ENCODE measurements around the gene MGAT5.

Gene MGAT5

DNA sequence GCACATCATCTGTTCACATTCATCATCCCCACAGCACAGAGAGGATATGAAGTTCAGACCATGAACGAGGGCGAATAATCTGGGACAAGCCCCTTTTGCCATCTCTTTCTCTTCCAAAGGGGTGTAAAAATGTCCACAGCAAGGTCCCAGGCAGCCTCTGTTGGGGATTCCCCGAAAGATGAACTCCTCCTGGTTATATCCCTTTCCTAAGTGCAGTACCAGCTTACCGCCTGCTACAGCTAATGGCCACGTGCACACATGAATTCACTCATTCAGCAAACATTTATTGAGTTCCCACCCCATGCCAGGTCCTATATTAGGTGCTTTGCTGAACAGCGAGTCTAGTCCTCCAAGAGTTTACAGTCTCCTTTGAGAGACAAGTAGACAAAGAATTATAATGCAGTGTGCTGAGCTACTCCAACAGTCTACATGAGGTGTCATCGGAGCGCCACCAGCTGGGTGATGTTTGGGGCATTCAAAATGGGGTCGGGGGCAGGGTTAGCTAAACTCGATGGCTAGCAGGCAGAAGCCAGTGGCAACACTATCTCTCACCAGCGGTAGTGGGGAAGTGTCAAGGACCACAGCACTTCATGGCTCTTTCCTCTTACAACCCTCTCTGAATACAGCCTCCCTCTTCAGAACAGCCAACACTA is 236.0 kb downstream of the MGAT5 start:
- no peak for DNase-seq

DNA sequence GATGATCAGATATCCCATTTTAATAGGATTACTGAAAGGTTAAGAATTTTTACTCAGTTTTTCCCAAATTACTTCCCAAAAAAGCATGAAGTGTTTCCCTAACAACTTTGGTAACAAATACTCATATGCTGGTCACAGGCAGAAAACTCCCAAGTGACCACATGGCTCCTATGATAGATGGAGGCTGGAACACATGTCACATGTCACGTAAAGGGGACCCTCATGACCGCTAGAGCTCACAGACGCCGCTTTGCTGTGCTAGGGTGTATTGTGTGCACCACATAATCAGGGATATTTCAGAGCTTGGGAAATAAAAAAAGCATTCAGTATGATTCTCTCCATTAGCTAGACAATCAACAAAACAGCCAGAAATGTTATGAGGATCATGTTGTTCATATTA is 236.7 kb downstream of the MGAT5 start:
- DNase-seq: no peak

DNA sequence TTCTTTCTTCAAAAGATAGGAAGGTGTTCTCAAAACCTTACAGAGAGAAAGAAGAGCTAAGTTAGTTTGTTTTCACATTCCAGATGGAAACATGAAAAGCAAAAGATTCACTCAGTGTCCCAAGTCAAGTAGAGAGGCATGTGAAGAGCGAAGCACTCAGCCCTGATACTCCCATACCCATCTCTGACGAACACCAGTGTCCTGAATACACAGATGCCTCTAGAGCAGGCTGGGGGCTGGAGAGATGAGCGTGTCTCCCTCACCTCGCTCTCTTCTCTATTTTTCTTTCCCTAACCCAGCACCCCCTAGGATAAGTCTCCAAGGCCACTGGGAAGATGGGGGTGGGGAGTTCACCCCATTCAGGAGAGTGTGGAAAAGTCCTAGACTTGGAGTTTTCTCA is 237.2 kb downstream of the MGAT5 start:
- DNase-seq: no peak

- peak in 1 of 2 experiments; percentile 25 for DNase-seq
Measured at GRCh38 chr2:134491771-134492441, 238.0 kb downstream of the MGAT5 start.

DNA sequence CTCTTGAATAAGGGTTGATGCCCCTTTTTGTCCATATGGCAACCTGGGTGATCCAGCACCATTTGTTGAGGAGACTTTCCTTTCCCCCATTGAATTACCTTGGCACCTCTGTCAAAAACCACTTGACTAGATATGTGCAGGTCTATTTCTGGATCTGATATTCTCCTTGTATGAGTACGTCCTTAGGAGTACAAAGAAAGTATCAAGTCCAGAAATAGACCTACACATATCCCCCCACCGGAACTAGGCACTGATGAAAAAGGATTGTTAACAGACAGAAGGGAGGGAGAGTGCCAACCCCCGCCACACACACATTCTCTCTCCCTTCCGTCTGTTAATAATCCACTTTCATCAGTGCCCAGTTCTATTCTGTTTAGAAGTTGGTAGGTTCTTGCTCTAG is 239.9 kb downstream of the MGAT5 start:
- DNase-seq: no peak

GRCh38 chr2:134498654-134499053 is 244.8 kb downstream of the MGAT5 start:
- no peak for DNase-seq

DNA sequence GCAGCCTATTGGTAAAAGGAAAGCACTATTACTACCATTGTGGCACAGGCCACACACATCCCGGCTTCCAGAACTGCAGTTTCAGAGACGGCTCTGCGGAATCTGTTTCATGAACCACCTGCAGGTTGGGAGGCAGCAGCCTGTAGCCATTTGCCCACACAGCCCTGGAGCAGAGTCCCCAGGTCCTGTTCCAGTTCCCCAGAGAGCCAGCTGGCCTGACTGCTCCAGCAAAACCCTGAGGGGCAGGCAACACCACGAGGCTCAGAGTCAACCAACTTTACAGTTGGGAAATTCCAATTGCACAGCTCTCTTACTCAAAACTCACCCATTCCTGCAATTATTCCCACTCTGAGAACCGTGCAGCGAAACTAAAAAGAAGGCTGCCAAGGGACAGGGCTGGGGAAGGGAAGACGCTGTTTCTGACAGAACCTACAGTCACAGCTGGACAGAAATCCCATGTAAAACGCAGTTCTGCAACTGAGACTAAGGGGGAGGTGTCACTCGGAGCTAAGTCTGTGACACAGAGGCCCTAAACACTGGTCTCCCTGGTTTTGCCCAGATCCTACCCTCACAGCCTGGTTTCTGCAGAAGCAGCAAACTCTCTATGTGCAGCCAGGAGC is 245.5 kb downstream of the MGAT5 start:
- DNase-seq: no peak

DNA sequence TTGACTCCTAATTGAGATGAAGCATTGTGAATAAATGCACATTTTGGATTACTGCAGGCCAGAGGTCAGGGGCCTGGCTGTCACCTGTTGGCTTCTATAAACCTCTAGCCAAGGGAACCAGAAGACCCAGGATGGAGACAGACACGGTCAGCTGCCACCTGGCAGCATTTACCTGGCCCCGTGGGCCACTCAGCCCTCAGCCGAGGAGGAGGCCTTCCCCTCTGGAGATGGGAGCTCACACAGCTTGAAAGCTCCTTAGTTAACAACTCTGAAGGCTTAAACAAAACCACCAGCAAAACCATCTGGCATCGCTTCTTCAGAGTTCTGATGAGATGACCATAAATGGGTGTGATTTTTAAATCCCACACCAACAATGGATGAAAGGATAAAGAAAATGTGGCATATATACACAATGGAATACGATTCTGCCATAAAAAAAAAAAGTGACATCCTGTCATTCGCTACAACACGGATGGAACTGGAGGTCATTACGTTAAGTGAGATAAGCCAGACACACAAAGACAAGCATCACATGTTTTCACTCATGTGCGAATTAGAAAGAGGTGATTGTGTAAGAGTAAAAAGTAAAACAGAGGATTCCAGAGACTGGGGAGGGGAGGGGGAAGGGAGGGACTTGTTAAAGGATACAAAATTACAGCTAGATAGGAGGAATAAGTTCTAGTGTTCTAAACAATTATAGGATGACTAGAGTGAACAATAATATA is 246.5 kb downstream of the MGAT5 start:
- no peak for DNase-seq

- no peak for DNase-seq
Measured at GRCh38 chr2:134501476-134502091, 247.7 kb downstream of the MGAT5 start.

- DNase-seq: no peak
Measured at GRCh38 chr2:134502104-134502503, 248.2 kb downstream of the MGAT5 start.

Measured in SW 1271 (cell line).